ENCODE data around the gene OSCP1. TPM values are rescaled to one million over a fixed set of nuclear protein-coding genes. Genes with fewer than 3 reads are reported as not detected.

The OSCP1 gene
- total RNA-seq, 1 donor from 2014 or later, result 21.0 TPM

GRCh38 chr1:36436821-36437220 lies 13.4 kb downstream of the OSCP1 start:
- Mint-ChIP-seq H3K27me3 (no peaks in the 10 kb centered on the region), H3K4me3 (ENCODE audit: low read depth) (no peak overlapping the region)

GRCh38 chr1:36433102-36433501 lies 17.1 kb downstream of the OSCP1 start:
- no peak for DNase-seq (ENCODE audit: low spot score, unreplicated experiment)
- no peak for TF ChIP-seq CTCF (IDR thresholded peaks at IDR 0.05; ENCODE audit: unreplicated experiment)
- Mint-ChIP-seq H3K9me3 (ENCODE audit: low read depth) (no peaks in the 10 kb centered on the region), H3K27ac (no peak overlapping the region), H3K4me3 (ENCODE audit: low read depth) (no peak overlapping the region), H3K27me3 (no peaks in the 10 kb centered on the region), H3K4me1 (ENCODE audit: low read depth) (peaks cover 9% of the 10 kb centered on the region), H3K36me3 (ENCODE audit: insufficient read depth) (peaks cover 23% of the 10 kb centered on the region)

More at GRCh38 chr1:36436821-36437220, 13.4 kb downstream of the OSCP1 start:
- no peak overlapping the region for H3K27ac Mint-ChIP-seq
- peaks cover 11% of the 10 kb centered on the region for H3K36me3 Mint-ChIP-seq (ENCODE audit: insufficient read depth)
- DNase-seq (ENCODE audit: low spot score, unreplicated experiment), result no peak
- H3K4me1 Mint-ChIP-seq (ENCODE audit: low read depth), result peaks cover 15% of the 10 kb centered on the region
- H3K9me3 Mint-ChIP-seq (ENCODE audit: low read depth), result no peaks in the 10 kb centered on the region
- no peak for TF ChIP-seq CTCF (IDR thresholded peaks at IDR 0.05; ENCODE audit: unreplicated experiment)

DNA sequence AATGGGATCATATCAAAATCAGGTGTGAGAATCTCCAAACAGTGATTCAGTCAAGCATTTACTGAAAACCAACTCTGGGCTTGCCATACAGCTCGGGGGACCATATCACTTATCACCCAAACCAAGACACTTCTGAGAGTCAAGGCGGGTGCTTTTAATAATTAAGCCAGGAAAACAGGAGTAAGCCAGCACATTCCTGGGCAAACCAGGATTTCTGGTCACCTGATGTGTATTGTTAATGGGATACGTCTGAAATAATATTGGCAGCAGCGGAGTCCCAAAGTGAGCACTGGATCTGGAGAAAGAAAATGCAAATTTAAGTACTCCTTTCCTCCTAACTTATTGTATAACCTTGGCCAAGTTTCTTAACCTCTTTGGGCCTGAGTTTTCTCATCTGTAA lies 17.6 kb downstream of the OSCP1 start:
- H3K4me3 Mint-ChIP-seq (ENCODE audit: low read depth), result no peak overlapping the region
- TF ChIP-seq CTCF (IDR thresholded peaks at IDR 0.05; ENCODE audit: unreplicated experiment), result no peak
- peaks cover 23% of the 10 kb centered on the region for H3K36me3 Mint-ChIP-seq (ENCODE audit: insufficient read depth)
- H3K4me1 Mint-ChIP-seq (ENCODE audit: low read depth), result peaks cover 9% of the 10 kb centered on the region
- no peak overlapping the region for H3K27ac Mint-ChIP-seq
- H3K9me3 Mint-ChIP-seq (ENCODE audit: low read depth), result no peaks in the 10 kb centered on the region
- no peak for DNase-seq (ENCODE audit: low spot score, unreplicated experiment)
- H3K27me3 Mint-ChIP-seq, result no peaks in the 10 kb centered on the region

DNA sequence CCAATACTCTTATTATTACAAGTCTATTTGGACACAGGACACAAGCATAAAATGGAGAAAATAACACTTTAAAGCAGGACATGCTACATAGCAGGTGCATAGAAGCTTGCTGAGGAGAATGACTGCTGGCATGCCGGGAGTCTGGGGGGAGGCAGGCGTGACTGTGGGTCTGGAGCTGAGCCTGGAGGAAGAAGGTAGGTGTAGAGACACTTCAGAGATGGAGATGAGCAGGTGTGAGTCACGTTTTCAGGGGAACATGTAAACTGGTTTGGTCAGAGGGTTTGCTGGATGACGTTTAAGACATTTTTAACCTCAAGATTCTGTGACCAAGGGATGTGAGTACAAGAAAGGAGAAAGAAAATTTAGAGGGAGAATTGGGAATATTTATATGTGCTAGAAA lies 24.5 kb downstream of the OSCP1 start:
- Mint-ChIP-seq H3K36me3 (ENCODE audit: insufficient read depth) (peaks cover 11% of the 10 kb centered on the region), H3K9me3 (ENCODE audit: low read depth) (no peaks in the 10 kb centered on the region), H3K27ac (no peak overlapping the region), H3K4me3 (ENCODE audit: low read depth) (no peak overlapping the region), H3K27me3 (no peaks in the 10 kb centered on the region), H3K4me1 (ENCODE audit: low read depth) (no peaks in the 10 kb centered on the region)
- TF ChIP-seq CTCF (IDR thresholded peaks at IDR 0.05; ENCODE audit: unreplicated experiment), result no peak
- no peak for DNase-seq (ENCODE audit: low spot score, unreplicated experiment)

DNA sequence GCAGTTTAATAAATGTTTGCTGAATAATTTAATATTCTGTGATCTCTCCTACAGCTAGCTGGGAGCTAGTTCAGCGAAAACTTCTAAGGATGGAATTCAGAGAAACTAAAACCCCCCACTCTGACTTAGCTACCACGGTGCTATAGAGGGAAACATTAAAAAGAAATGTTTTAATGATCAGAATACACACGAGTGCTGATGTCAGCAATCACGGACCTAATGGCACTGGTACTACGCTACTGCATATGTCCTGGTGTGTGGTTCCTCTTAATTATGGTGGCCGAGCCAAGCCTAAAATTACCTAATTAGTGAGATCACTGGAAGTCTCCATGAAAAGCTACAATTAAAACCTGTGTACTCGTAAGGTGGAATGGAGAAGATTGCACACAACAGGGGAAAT lies 28.6 kb downstream of the OSCP1 start:
- H3K9me3 Mint-ChIP-seq (ENCODE audit: low read depth), result no peaks in the 10 kb centered on the region
- H3K27ac Mint-ChIP-seq, result no peak overlapping the region
- no peaks in the 10 kb centered on the region for H3K27me3 Mint-ChIP-seq
- no peak for TF ChIP-seq CTCF (IDR thresholded peaks at IDR 0.05; ENCODE audit: unreplicated experiment)
- peaks cover 10% of the 10 kb centered on the region for H3K36me3 Mint-ChIP-seq (ENCODE audit: insufficient read depth)
- H3K4me3 Mint-ChIP-seq (ENCODE audit: low read depth), result no peak overlapping the region
- H3K4me1 Mint-ChIP-seq (ENCODE audit: low read depth), result no peaks in the 10 kb centered on the region
- no peak for DNase-seq (ENCODE audit: low spot score, unreplicated experiment)

Data from progenitor cell of endocrine pancreas (in vitro differentiated cells).